LNCAP (cell line): ENCODE results near the gene DTD1.

Experiments used
- CTCF ChIP-seq: fragments of 450-650 bp; IDR thresholded peaks from 2 replicates; pipeline ENCODE4 v1.5.1; 2017; ENCODE audit warnings: mild to moderate bottlenecking

DTD1 gene

GRCh38 chr20:18678549-18679419 is 90.9 kb downstream of the DTD1 start:
- no peak for TF ChIP-seq CTCF

DNA sequence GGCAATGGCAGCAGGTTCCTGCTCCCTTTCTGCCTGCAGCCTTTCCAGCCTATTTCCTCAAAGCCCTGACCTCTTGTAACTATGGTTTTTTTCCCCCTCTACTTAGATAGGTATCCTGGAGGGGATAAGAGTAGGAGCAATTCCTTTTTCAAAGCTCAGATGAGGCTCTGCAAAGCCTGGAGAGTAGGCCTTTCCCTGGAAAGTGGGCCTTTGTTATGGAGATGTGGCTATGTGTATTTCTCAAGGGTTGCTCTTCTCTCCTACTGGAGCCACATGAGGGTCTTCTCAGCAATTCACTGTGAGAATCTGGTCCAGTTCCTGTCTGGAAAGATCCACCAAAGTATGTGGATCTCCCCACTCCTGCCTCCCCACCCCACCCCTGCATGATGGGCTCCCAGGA is 96.0 kb downstream of the DTD1 start:
- no peak for TF ChIP-seq CTCF

DNA sequence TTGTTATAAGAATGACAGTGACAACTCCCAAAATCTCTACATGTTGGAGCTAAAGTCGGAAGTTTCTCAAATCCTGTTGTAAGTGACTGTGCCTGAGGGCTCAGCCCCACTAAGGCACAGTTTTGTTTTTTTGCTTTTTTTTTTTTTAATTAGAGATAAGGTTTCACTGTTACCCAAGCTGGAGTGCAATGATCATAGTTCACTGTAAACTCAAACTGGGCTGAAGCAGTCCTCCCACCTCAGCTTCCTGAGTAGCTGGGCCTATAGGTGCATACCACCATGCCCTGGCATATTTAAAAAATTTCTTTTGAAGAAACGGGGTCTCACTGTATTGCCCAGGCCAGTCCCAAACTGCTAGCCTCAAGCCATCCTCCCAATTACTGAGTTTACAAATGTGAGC is 96.9 kb downstream of the DTD1 start:
- TF ChIP-seq CTCF: no peak

GRCh38 chr20:18685406-18685805 is 97.6 kb downstream of the DTD1 start:
- TF ChIP-seq CTCF: no peak

DNA sequence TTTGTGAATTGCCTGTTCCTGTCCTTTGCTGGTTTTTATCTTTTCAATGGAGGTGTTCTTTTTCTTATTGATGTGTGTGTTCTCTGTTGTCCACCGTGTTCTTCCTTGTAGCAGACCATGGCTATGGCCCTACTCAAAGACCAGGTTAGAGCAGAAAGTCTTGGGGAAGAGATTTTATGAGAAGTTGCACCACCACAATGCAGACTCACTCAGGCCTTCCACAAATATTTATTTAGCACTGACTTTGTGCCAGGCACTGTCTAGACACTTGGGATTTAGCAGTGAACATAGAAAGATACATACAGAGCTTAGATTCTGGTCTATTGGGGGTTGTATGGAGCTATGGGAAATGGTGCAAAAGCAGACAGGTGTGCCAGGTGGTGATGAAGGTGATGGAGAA is 98.8 kb downstream of the DTD1 start:
- no peak for TF ChIP-seq CTCF

GRCh38 chr20:18688676-18689075 is 100.8 kb downstream of the DTD1 start:
- TF ChIP-seq CTCF: no peak

- TF ChIP-seq CTCF: no peak
Observed at GRCh38 chr20:18689557-18689956, 101.7 kb downstream of the DTD1 start.

- no peak for TF ChIP-seq CTCF
Observed at GRCh38 chr20:18692447-18692846, 104.6 kb downstream of the DTD1 start.
